ENCODE measurements around the gene RIPPLY3.

GRCh38 chr21:37036177-37036576 lies 29.7 kb downstream of the RIPPLY3 start:
- TF ChIP-seq ARNT (IDR thresholded peaks at IDR 0.05) (no peak), ELF4 (IDR thresholded peaks at IDR 0.05) (no peak), ZNF384 (IDR thresholded peaks at IDR 0.05) (no peak), FOXA1 (IDR thresholded peaks at IDR 0.05) (no peak), BHLHE40 (IDR thresholded peaks at IDR 0.05; ENCODE audit: borderline replicate concordance) (no peak), CTBP1 (IDR thresholded peaks at IDR 0.05; ENCODE audit: borderline replicate concordance) (no peak), HDGF (IDR thresholded peaks at IDR 0.05; ENCODE audit: borderline replicate concordance) (no peak), FOXK2 (IDR thresholded peaks at IDR 0.05) (no peak), FOXM1 (IDR thresholded peaks at IDR 0.05; ENCODE audit: borderline replicate concordance) (no peak)
